Measurements from ENCODE around the gene TFCP2. TPM values are rescaled to one million over a fixed set of nuclear protein-coding genes. Genes with fewer than 3 reads are reported as not detected.
A peak's percentile ranks its signal among the peaks of the same experiment; 100 is the strongest.

TFCP2 gene
- total and polyA plus RNA-seq, 2 of the 13 experiments (the other 11 are each of a cell fraction or from before 2014, with no cell fraction given): 7.6 to 10.0 TPM

- H3K27me3 ChIP-seq (ENCODE audit: control insufficient read depth in 1 of 2, insufficient read depth in 2 of 2, low read length in 2 of 2): no peaks in the 10 kb centered on the region; a peak in 1 of 5 replicates
- H3K79me2 ChIP-seq (ENCODE audit: insufficient read depth, low read length): no peaks in the 10 kb centered on the region
- FAIRE-seq (no peak), DNase-seq (ENCODE audit: low spot score) (peak; percentile 57), ATAC-seq (peak; percentile 86)
- WGBS (ENCODE audit: low lambda C conversion rate): 0% methylated on average over 26 of the region's 35 CpGs
- intact Hi-C loops (cut with micrococcal nuclease; ENCODE audit: unreplicated experiment) (loop anchor here (2.0 kb wide), 1 partner anchor 45 kb away; the partner anchor contains the start of gene TFCP2), in situ Hi-C loops (cut with HindIII; ENCODE audit: extremely low pct_ligation_motif_present, low pct_unique_long_range_greater_than_20kb) (no loop called here)
- BruUV-seq (replicated peaks): no TSS peak
- H3K27ac ChIP-seq (ENCODE audit: extremely low read length, insufficient read depth, low read length): peak within 1 kb of the TSS; percentile 44
- peak within 1 kb of the TSS; percentile 71 to 79 (median 73) for H3K4me3 ChIP-seq (replicated peaks in 1 of 3; ENCODE audit: insufficient read depth in 1 of 3, low read depth in 2 of 3, low read length in 3 of 3)
- peak within 1 kb of the TSS; percentile 99 for H3K4me2 ChIP-seq (ENCODE audit: low read depth, low read length)
- H3K9ac ChIP-seq (ENCODE audit: insufficient read depth, low read depth, low read length): peak within 1 kb of the TSS; percentile 65
- H3K36me3 ChIP-seq (replicated peaks in 1 of 2; ENCODE audit: control insufficient read depth in 1 of 2, insufficient read depth in 2 of 2, low read length in 2 of 2): no peaks in the 10 kb centered on the region
- POLR2A ChIA-PET: interaction anchor here (0.7 to 2.6 kb wide), 20 partner anchors 11 to 453 kb away, joined by 3 to 43 read pairs (median 4); partner anchors contain the start of genes CSRNP2, DAZAP2 and TFCP2
- no peaks in the 10 kb centered on the region for H3K9me3 ChIP-seq (ENCODE audit: low read length)
- peaks cover 16% of the 10 kb centered on the region for H3K4me1 ChIP-seq (ENCODE audit: insufficient read depth, low read length)
- H2AFZ ChIP-seq (ENCODE audit: low read length): peak within 1 kb of the TSS; percentile 68
- H4K20me1 ChIP-seq (ENCODE audit: insufficient read depth, low read length): no peaks in the 10 kb centered on the region
- CTCF ChIA-PET (ENCODE audit: low intra/inter-chr PET ratio, low total read pairs): no interaction called here
- TF ChIP-seq SAP130 (CRISPR knock-in tag; IDR thresholded peaks at IDR 0.05; ENCODE audit: low read depth) (peak; percentile 48; the same call in 1 of the 2 replicates), NFIC (IDR thresholded peaks at IDR 0.05; ENCODE audit: low read length) (no peak), DNMT3B (CRISPR knock-in tag; conservative IDR thresholded peaks at IDR 0.05) (no peak), YEATS4 (CRISPR knock-in tag; IDR thresholded peaks at IDR 0.05; ENCODE audit: borderline replicate concordance) (peak; percentile 35; the same call in 1 of the 2 replicates), HDAC2 (CRISPR knock-in tag; IDR thresholded peaks at IDR 0.05) (no peak), MXD3 (CRISPR knock-in tag; IDR thresholded peaks at IDR 0.05) (peak; percentile 45; the same call in 1 of the 2 replicates), ZSCAN12 (CRISPR knock-in tag; IDR thresholded peaks at IDR 0.05) (0 out of 2 replicates have a peak, but pooled peaks have one; percentile 43), ZNF512 (CRISPR knock-in tag; IDR thresholded peaks at IDR 0.05) (no peak), ZNF407 (CRISPR knock-in tag; IDR thresholded peaks at IDR 0.05; ENCODE audit: not compliant biosample characterization) (no peak), SOX6 (IDR thresholded peaks at IDR 0.05) (no peak), SOX6 (CRISPR knock-in tag; IDR thresholded peaks at IDR 0.05) (no peak; the same call in 1 of the 2 replicates), MAFK (conservative IDR thresholded peaks at IDR 0.05 in 1 of 2, IDR thresholded peaks at IDR 0.05 in 1 of 2; ENCODE audit: low read length in 2 of 2) (no peak), ZFP41 (CRISPR knock-in tag; IDR thresholded peaks at IDR 0.05; ENCODE audit: borderline replicate concordance) (no peak), GPN1 (CRISPR knock-in tag; IDR thresholded peaks at IDR 0.05; ENCODE audit: borderline replicate concordance) (no peak), TCF7L2 (IDR thresholded peaks at IDR 0.05; ENCODE audit: low read depth, low read length) (no peak)
Measured at GRCh38 chr12:51217968-51218606, 45.2 kb upstream of the TFCP2 start, which contains the start of gene POU6F1. Gene POU6F1 (minus strand): TSS chr12:51218062. CDS start chr12:51206836, 11,226 bp downstream.

Data from HepG2 (cell line).